HG03520 (cell line): ENCODE data around the gene KLF1.

Source experiments
- ATAC-seq: cut with Tn5 transposase; IDR thresholded peaks from one replicate; pipeline ENCODE4 v1.9.1; 2021; ENCODE audit warnings: mild to moderate bottlenecking, moderate library complexity; ENCODE audit not compliant: unreplicated experiment

KLF1 gene

GRCh38 chr19:12838886-12839756, 47.9 kb downstream of the KLF1 start:
- ATAC-seq, result no peak

GRCh38 chr19:12838182-12838885, 48.7 kb downstream of the KLF1 start, which contains the start of gene MAST1:
MAST1 (plus strand) TSS chr19:12838515; CDS start chr19:12838573, 58 bp downstream.
- no peak for ATAC-seq

GRCh38 chr19:12837225-12837624, 49.8 kb downstream of the KLF1 start:
- ATAC-seq, result no peak

- ATAC-seq, result no peak
Observed at GRCh38 chr19:12836529-12836863, 50.5 kb downstream of the KLF1 start.

GRCh38 chr19:12834976-12835757, 51.8 kb downstream of the KLF1 start:
- no peak for ATAC-seq

GRCh38 chr19:12834566-12834943, 52.4 kb downstream of the KLF1 start, which contains the start of gene RTBDN:
RTBDN (minus strand) TSS chr19:12834579; CDS start chr19:12829979, 4,600 bp downstream.
- ATAC-seq, result no peak
